Adrenal gland (tissue), 5 donors: Measurements from ENCODE around the gene SRM.

Source experiments
- POLR2A ChIP-seq, 2 donors: fragments of 450-650 bp; IDR thresholded peaks; one replicate each; pipeline ENCODE4 v1.6.1; 2017; ENCODE audit warnings: antibody characterized with exemption in 2 of 2, mild to moderate bottlenecking in 2 of 2, moderate library complexity in 1 of 2
- TF ChIP-seq, protein P1 (sequence below), 6 experiments: fragments of 450-650 bp in 4 of 6; fragments of 200-600 bp in 2 of 6; sonication (generic) in 1 of 6; IDR thresholded peaks; 1 replicate in 5 of 6; 2 replicates in 1 of 6; pipeline versions ENCODE4 v1.5.1 to v1.8.0; 2016 to 2021; ENCODE audit warnings: antibody characterized with exemption in 6 of 6, mild to moderate bottlenecking in 2 of 6, moderate library complexity in 1 of 6
- donor health status: DM: no; HTN: no; CAD: no.

DNA sequence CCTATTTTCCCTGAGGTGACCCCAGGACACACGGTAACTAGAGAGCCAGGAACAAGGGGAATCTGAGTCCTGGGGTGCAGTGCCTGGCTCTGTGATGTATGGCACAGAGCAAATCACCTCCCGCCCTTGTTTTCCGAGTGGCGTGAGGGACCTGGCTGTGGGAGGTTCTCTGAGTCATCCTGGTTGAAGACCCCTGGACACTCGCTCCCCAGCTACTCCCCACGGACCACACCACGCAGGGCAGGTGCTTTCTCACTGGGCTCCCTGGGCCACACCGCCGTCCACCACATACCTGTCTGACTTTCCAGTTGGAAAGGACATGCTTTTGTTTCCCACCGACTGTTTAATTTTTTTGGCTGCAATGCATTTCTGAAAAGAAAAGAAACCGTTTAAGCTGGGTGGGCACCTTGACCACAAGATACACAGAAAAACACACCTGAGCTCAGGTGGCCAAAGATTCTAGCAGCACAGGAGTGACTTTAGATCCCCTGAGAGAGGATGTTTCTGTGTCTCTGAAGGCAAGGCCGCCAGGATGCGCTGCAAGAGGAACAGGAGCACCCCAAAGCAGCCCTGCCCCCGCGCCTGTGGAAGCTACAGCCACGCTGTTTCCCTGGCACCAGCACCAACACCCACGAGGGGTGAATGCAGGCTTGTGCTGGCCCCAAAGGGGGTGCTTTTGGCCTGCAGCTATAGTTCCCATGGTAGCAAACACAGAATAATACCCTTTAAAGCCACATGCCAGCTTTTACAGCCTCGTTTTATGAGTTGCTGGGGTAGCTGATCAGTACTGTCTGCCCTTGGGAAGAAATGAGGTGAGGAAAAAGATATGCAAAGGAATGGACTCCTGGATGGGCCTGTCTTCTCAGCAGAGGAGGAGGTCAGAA lies 8.1 kb upstream of the SRM start:
- TF ChIP-seq, protein P1, sequence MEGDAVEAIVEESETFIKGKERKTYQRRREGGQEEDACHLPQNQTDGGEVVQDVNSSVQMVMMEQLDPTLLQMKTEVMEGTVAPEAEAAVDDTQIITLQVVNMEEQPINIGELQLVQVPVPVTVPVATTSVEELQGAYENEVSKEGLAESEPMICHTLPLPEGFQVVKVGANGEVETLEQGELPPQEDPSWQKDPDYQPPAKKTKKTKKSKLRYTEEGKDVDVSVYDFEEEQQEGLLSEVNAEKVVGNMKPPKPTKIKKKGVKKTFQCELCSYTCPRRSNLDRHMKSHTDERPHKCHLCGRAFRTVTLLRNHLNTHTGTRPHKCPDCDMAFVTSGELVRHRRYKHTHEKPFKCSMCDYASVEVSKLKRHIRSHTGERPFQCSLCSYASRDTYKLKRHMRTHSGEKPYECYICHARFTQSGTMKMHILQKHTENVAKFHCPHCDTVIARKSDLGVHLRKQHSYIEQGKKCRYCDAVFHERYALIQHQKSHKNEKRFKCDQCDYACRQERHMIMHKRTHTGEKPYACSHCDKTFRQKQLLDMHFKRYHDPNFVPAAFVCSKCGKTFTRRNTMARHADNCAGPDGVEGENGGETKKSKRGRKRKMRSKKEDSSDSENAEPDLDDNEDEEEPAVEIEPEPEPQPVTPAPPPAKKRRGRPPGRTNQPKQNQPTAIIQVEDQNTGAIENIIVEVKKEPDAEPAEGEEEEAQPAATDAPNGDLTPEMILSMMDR (IDR thresholded peaks at IDR 0.05): no peak
- no peak for TF ChIP-seq POLR2A (IDR thresholded peaks at IDR 0.05)
